CD14-positive monocyte (primary cell): Measurements from ENCODE around the gene ARHGAP40. TPM values are rescaled to one million over a fixed set of nuclear protein-coding genes. Genes with fewer than 3 reads are reported as not detected.
A peak's percentile ranks its signal among the peaks of the same experiment; 100 is the strongest.

Source experiments
- DNase-seq, 3 donors: peaks; one replicate each; pipeline ENCODE4 v3.0.0-alpha.2; 2011 to 2022
- H2AFZ ChIP-seq: 2 replicates; pipeline ENCODE4 v1.6.0; 2012; ENCODE audit warnings: mild to moderate bottlenecking, low read depth, low read length, inconsistent platforms; ENCODE audit not compliant: insufficient read depth, poor library complexity, severe bottlenecking
- H3K27ac ChIP-seq, 2 donors: 1 replicate in 1 of 2; 2 replicates in 1 of 2; pipeline ENCODE4 v1.5.1; 2012 to 2013; ENCODE audit warnings: low read length in 2 of 2, control low read depth in 1 of 2, inconsistent platforms in 1 of 2, low read depth in 1 of 2, mild to moderate bottlenecking in 1 of 2
- H3K27me3 ChIP-seq, 2 donors: one replicate each; pipeline versions ENCODE4 v1.6.0 to v1.6.1; 2011 to 2013; ENCODE audit warnings: low read length in 2 of 2; ENCODE audit not compliant: control insufficient read depth in 2 of 2, insufficient read depth in 2 of 2
- H3K36me3 ChIP-seq, 2 donors: replicated peaks in 1 of 2; 1 replicate in 1 of 2; 2 replicates in 1 of 2; pipeline versions ENCODE4 v1.5.1 to v1.6.1; 2012 to 2013; ENCODE audit warnings: low read length in 2 of 2, control low read depth in 1 of 2, inconsistent platforms in 1 of 2, mild to moderate bottlenecking in 1 of 2; ENCODE audit not compliant: insufficient read depth in 2 of 2, control insufficient read depth in 1 of 2
- H3K4me1 ChIP-seq, 2 donors: 1 replicate in 1 of 2; 2 replicates in 1 of 2; pipeline versions ENCODE4 v1.5.1 to v1.6.1; 2012 to 2013; ENCODE audit warnings: low read length in 2 of 2, control low read depth in 1 of 2, inconsistent platforms in 1 of 2, mild to moderate bottlenecking in 1 of 2, moderate library complexity in 1 of 2; ENCODE audit not compliant: insufficient read depth in 2 of 2, control insufficient read depth in 1 of 2
- H3K4me2 ChIP-seq: replicated peaks from 2 replicates; pipeline ENCODE3; 2012; ENCODE audit warnings: low read length, moderate library complexity, mild to moderate bottlenecking; ENCODE audit not compliant: poor library complexity, severe bottlenecking; ENCODE audit errors: extremely low read depth
- H3K4me3 ChIP-seq, 3 experiments: fragments of 200-600 bp in 1 of 3; sonication (generic) in 1 of 3; replicated peaks in 1 of 3; 1 replicate in 2 of 3; 2 replicates in 1 of 3; pipeline ENCODE4 v1.5.1; 2011 to 2013; ENCODE audit warnings: low read length in 3 of 3, mild to moderate bottlenecking in 3 of 3, control low read depth in 2 of 3, low read depth in 2 of 3, inconsistent platforms in 1 of 3, moderate library complexity in 1 of 3
- H3K79me2 ChIP-seq: 2 replicates; pipeline ENCODE4 v1.6.0; 2012; ENCODE audit warnings: mild to moderate bottlenecking, control low read depth, inconsistent platforms, low read length, moderate library complexity; ENCODE audit not compliant: insufficient read depth
- H3K9ac ChIP-seq: 2 replicates; pipeline ENCODE4 v1.6.0; 2017; ENCODE audit warnings: low read length, mild to moderate bottlenecking; ENCODE audit not compliant: insufficient read depth, poor library complexity, severe bottlenecking
- H3K9me3 ChIP-seq, 2 donors: replicated peaks in 1 of 2; 1 replicate in 1 of 2; 2 replicates in 1 of 2; pipeline versions ENCODE4 v1.5.1 to v1.6.1; 2012 to 2013; ENCODE audit warnings: low read length in 2 of 2, control low read depth in 1 of 2; ENCODE audit not compliant: control insufficient read depth in 1 of 2, insufficient read depth in 1 of 2
- H4K20me1 ChIP-seq: 2 replicates; pipeline ENCODE4 v1.6.0; 2012; ENCODE audit warnings: mild to moderate bottlenecking, low read length, control low read depth, moderate library complexity; ENCODE audit not compliant: insufficient read depth
- H3K27ac Mint-ChIP-seq, 7 donors: one replicate each; pipeline ENCODE4 v1.8.0; 2020; ENCODE audit warnings: mild to moderate bottlenecking in 7 of 7, mixed read lengths in 7 of 7, moderate library complexity in 6 of 7, inconsistent platforms in 2 of 7
- H3K27me3 Mint-ChIP-seq, 3 donors: one replicate each; pipeline ENCODE4 v1.8.0; 2021 to 2022; ENCODE audit warnings: low read depth in 3 of 3, mild to moderate bottlenecking in 3 of 3, mixed read lengths in 3 of 3, moderate library complexity in 3 of 3, inconsistent platforms in 1 of 3
- H3K36me3 Mint-ChIP-seq, 2 donors: one replicate each; pipeline ENCODE4 v1.8.0; 2020; ENCODE audit warnings: mixed read lengths in 2 of 2, inconsistent platforms in 1 of 2, mild to moderate bottlenecking in 1 of 2
- H3K4me1 Mint-ChIP-seq: one replicate; pipeline ENCODE4 v1.8.0; 2020; ENCODE audit warnings: mild to moderate bottlenecking, mixed read lengths
- H3K4me3 Mint-ChIP-seq, 2 donors: one replicate each; pipeline ENCODE4 v1.8.0; 2020; ENCODE audit warnings: mild to moderate bottlenecking in 2 of 2, mixed read lengths in 2 of 2, moderate library complexity in 1 of 2
- H3K9me3 Mint-ChIP-seq, 7 donors: one replicate each; pipeline ENCODE4 v1.8.0; 2020 to 2022; ENCODE audit warnings: mixed read lengths in 7 of 7, mild to moderate bottlenecking in 6 of 7, moderate library complexity in 6 of 7, inconsistent platforms in 2 of 7
- CTCF ChIP-seq: fragments of 200-600 bp; IDR thresholded peaks from one replicate; pipeline ENCODE4 v1.8.0; 2022; ENCODE audit warnings: antibody characterized with exemption, mild to moderate bottlenecking
- WGBS: methylation state at CpG from one replicate; pipeline ENCODE4 v1.1.5; 2013; ENCODE audit warnings: missing lambda C conversion rate; ENCODE audit not compliant: insufficient coverage; 5-methylcytosine and 5-hydroxymethylcytosine counted together
- intact Hi-C, 2 donors: fragments of 100-400 bp; cut with micrococcal nuclease; formaldehyde crosslinking; loops; one replicate each; pipeline versions ENCODE4 v1.15.0 to v1.15.1; 2023
- polyA plus RNA-seq, 3 donors: library from polyadenylated mRNA; depleted of rRNA in 1 of 3; unstranded in 2 of 3; stranded (reverse) in 1 of 3; fragments of 300-500 nt in 2 of 3; fragments of >200 nt in 1 of 3; fragmentation: Illumina TruSeq in 2 of 3; gene quantifications; 1 replicate in 2 of 3; 2 replicates in 1 of 3; pipeline ENCODE4 v1.2.3, GENCODE V29; 2012 to 2021

ARHGAP40 gene
- polyA plus RNA-seq, 3 donors = not detected

DNA sequence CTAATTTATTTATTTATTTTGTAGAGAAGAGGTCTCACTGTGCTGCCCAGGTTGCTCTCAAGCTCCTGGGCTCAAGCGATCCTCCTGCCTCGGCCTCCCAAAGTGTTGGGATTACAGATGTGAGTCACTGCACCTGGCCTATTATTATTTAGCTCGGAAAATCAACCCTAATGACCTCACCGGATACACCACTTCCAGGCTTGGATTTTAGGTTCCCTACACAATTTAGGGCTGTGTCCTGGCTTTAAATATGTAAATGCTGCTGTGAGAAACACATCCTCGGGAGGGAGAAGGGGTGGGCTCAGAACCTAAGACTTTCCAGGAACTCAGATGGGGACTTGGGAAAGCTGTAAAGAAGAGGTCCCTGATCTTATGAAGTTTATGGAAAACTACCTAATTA lies 71.7 kb downstream of the ARHGAP40 start:
- Mint-ChIP-seq H3K4me3 (peak overlapping the region; percentile 83 to 93), H3K9me3 (peaks cover 2 to 27% (median 9%) of the 10 kb centered on the region in 7 donors), H3K27ac (no peak overlapping the region), H3K4me1 (peaks cover 10% of the 10 kb centered on the region), H3K36me3 (peaks cover 0 to 6% of the 10 kb centered on the region in 2 donors), H3K27me3 (peaks cover 40 to 64% (median 47%) of the 10 kb centered on the region in 3 donors)
- H3K4me1 ChIP-seq = peaks cover 8 to 10% of the 10 kb centered on the region in 2 donors
- no peaks in the 10 kb centered on the region for H4K20me1 ChIP-seq
- peak overlapping the region; percentile 77 for H3K4me2 ChIP-seq
- H3K27me3 ChIP-seq = peaks cover 22 to 45% of the 10 kb centered on the region in 2 donors
- no peak overlapping the region for H3K9ac ChIP-seq
- DNase-seq = no peak
- H3K27ac ChIP-seq = no peak overlapping the region
- H3K4me3 ChIP-seq = peak overlapping the region in 1 of 3 experiments; percentile 73
- H3K9me3 ChIP-seq = peaks cover 0 to 6% of the 10 kb centered on the region in 2 donors
- no peaks in the 10 kb centered on the region for H3K79me2 ChIP-seq
- no peaks in the 10 kb centered on the region for H3K36me3 ChIP-seq
- intact Hi-C loops = no loop called here
- H2AFZ ChIP-seq = peak overlapping the region; percentile 83
- no peak for TF ChIP-seq CTCF
- WGBS = no CpG with 5 or more reads among the region's 5 CpGs

DNA sequence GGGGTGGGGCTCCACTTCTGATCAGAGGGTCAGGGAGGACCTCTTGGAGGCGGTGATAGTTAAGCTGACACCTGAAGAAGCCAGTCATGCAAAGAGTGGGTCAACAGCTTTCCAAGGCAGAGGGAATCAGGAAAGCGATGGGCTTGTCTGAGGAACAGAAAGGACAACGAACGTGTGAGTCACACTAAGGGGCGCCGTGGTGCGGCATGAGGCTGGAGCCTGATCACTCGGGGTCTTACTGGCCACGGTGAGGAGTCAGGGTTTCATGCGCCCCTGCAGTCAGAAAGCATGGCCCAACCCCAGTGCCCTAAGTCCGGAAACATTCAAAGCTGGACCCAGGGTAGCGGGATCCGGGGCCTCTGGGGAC lies 72.1 kb downstream of the ARHGAP40 start:
- intact Hi-C loops = no loop called here
- Histone ChIP-seq H3K79me2 (no peaks in the 10 kb centered on the region), H3K4me3 (peak overlapping the region; percentile 33 to 73 (median 51)), H3K4me2 (peak overlapping the region; percentile 77), H3K27me3 (peaks cover 22 to 45% of the 10 kb centered on the region in 2 donors), H3K9me3 (peaks cover 0 to 6% of the 10 kb centered on the region in 2 donors), H3K9ac (peak overlapping the region; percentile 57), H3K4me1 (peaks cover 8 to 10% of the 10 kb centered on the region in 2 donors), H4K20me1 (no peaks in the 10 kb centered on the region), H3K27ac (no peak overlapping the region), H2AFZ (peak overlapping the region; percentile 83), H3K36me3 (no peaks in the 10 kb centered on the region)
- Mint-ChIP-seq H3K27ac (no peak overlapping the region), H3K4me3 (peak overlapping the region; percentile 83 to 93), H3K27me3 (peaks cover 40 to 63% (median 49%) of the 10 kb centered on the region in 3 donors), H3K36me3 (peaks cover 0 to 6% of the 10 kb centered on the region in 2 donors), H3K4me1 (peaks cover 10% of the 10 kb centered on the region), H3K9me3 (peaks cover 2 to 27% (median 9%) of the 10 kb centered on the region in 7 donors)
- WGBS = 2% methylated on average over 13 of the region's 13 CpGs
- no peak for TF ChIP-seq CTCF
- DNase-seq = no peak
